Measurements from ENCODE around the gene CACYBP. TPM values are rescaled to one million over a fixed set of nuclear protein-coding genes. Genes with fewer than 3 reads are reported as not detected.
A peak's percentile ranks its signal among the peaks of the same experiment; 100 is the strongest.
"Not testable (repeated sequence)": the region's sequence is repeated elsewhere in the genome, so short reads cannot be mapped to it uniquely, and the experiment has no call there.

CACYBP gene
- total RNA-seq, 6 experiments from 2014 or later = 89.9 to 164 (median 142) TPM

DNA sequence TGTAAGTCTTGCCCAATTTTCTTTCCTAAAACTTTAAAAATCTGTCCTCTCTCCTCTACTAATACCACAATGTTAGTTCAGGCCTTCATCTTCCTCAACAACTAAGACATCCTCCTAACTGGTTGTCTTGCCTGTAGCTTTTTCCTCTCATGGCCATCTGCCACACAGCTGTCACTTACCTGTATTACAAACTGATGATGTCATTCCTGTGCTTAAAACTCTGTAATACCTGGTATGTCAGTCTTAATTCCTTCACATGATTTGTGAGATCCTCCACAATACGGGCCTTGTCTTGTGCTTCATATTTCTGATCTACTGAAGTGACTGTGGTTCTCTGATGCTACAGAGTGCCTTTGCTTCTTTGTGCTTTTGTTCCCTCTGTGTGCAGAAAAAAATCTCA lies 13.7 kb downstream of the CACYBP start:
- peaks cover 28% of the 10 kb centered on the region for H3K4me1 Mint-ChIP-seq (ENCODE audit: low read depth)
- no peak overlapping the region for H3K4me3 Mint-ChIP-seq
- H3K9me3 Mint-ChIP-seq = no peaks in the 10 kb centered on the region
- H3K36me3 Mint-ChIP-seq (ENCODE audit: low read depth) = peaks cover 49% of the 10 kb centered on the region
- peak overlapping the region; percentile 9 for H3K27ac Mint-ChIP-seq
- no peaks in the 10 kb centered on the region for H3K27me3 Mint-ChIP-seq (ENCODE audit: insufficient read depth)
- TF ChIP-seq, protein P1, sequence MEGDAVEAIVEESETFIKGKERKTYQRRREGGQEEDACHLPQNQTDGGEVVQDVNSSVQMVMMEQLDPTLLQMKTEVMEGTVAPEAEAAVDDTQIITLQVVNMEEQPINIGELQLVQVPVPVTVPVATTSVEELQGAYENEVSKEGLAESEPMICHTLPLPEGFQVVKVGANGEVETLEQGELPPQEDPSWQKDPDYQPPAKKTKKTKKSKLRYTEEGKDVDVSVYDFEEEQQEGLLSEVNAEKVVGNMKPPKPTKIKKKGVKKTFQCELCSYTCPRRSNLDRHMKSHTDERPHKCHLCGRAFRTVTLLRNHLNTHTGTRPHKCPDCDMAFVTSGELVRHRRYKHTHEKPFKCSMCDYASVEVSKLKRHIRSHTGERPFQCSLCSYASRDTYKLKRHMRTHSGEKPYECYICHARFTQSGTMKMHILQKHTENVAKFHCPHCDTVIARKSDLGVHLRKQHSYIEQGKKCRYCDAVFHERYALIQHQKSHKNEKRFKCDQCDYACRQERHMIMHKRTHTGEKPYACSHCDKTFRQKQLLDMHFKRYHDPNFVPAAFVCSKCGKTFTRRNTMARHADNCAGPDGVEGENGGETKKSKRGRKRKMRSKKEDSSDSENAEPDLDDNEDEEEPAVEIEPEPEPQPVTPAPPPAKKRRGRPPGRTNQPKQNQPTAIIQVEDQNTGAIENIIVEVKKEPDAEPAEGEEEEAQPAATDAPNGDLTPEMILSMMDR (IDR thresholded peaks at IDR 0.05) = no peak
- DNase-seq = no peak

DNA sequence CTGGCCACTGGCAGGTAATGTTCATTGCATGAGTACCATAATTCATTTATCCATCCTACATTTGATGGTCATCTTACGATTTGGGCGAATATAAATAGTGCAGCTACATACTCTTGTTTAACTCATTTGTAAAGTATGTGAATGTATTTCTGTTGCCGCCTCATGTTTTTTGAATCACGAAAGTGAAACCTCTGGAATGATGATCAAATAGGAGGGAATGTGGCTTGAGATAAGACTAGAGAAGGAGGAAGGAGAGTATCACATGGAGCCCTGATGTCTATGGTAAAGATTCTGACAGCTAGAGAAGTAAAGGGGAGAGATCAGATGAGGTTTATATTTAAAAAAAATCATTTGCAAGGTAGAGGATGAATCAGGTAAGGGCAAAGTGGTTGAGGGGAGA lies 15.5 kb downstream of the CACYBP start:
- peak; percentile 87 for DNase-seq
- no peaks in the 10 kb centered on the region for H3K9me3 Mint-ChIP-seq
- H3K4me1 Mint-ChIP-seq (ENCODE audit: low read depth) = peaks cover 28% of the 10 kb centered on the region
- peaks cover 44% of the 10 kb centered on the region for H3K36me3 Mint-ChIP-seq (ENCODE audit: low read depth)
- peak overlapping the region; percentile 86 for H3K27ac Mint-ChIP-seq
- peak overlapping the region; percentile 71 for H3K4me3 Mint-ChIP-seq
- TF ChIP-seq, protein P1 (IDR thresholded peaks at IDR 0.05) = no peak
- no peaks in the 10 kb centered on the region for H3K27me3 Mint-ChIP-seq (ENCODE audit: insufficient read depth)

GRCh38 chr1:175019524-175019923 lies 19.8 kb downstream of the CACYBP start:
- Mint-ChIP-seq H3K4me1 (ENCODE audit: low read depth) (peaks cover 51% of the 10 kb centered on the region), H3K4me3 (no peak overlapping the region), H3K9me3 (peaks cover 5% of the 10 kb centered on the region), H3K27ac (no peak overlapping the region), H3K27me3 (ENCODE audit: insufficient read depth) (no peaks in the 10 kb centered on the region; the same call in 1 of the 2 replicates), H3K36me3 (ENCODE audit: low read depth) (peaks cover 27% of the 10 kb centered on the region)
- TF ChIP-seq, protein P1 (IDR thresholded peaks at IDR 0.05) = no peak
- DNase-seq = no peak

DNA sequence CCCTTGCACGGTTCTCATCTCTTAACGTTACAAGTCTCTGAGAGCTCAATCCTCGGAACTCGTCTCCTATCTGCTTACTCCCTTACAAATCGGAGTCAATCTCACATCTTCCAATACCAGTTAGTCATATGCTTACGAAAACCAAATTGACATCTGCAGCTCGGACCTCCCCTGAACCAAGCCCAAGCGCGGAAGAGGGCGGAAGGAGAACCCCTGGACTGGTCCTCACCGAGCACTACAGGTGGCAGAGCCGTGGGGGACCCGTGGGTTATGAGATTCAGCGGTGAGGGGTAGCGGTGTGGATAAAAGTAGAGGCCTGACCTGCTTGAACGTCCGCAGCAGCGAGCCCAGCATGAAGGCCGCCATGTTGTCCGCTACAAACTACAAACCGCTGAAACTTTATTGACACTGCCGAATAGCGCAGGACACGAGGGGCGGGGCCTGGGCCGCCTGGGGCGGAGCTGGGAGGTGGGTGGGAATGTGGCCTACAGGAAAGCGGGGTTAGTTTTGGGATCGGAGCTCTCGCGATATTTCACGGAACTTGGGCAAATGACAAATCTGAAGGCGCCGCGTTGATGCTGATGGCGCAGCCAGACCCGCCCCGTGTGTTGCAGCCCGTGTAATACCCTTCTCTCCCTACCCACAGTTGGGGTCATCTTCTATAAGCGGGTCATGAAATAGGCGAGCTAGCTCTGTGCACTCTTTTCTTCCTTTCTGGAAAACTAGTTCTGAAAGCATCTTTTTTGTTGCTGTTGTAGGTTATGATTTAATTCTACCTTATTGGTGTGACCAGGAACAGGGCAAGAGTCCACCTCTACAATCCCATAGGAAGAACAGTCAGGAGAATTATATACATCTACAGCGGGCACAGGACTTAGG lies 23.5 kb downstream of the CACYBP start, which contains the start of gene MRPS14:
TSS of gene MRPS14 (minus strand) at position 383 of the 879 bp plus-strand sequence. CDS start at position 366, 17 bp downstream.
- Mint-ChIP-seq H3K36me3 (ENCODE audit: low read depth) (peaks cover 15% of the 10 kb centered on the region; the same call in 1 of the 2 replicates), H3K27ac (peak within 1 kb of the TSS; percentile 82), H3K4me3 (peak within 1 kb of the TSS; percentile 95), H3K4me1 (ENCODE audit: low read depth) (peaks cover 27% of the 10 kb centered on the region), H3K9me3 (peaks cover 8% of the 10 kb centered on the region), H3K27me3 (ENCODE audit: insufficient read depth) (no peaks in the 10 kb centered on the region; the same call in 1 of the 2 replicates)
- TF ChIP-seq, protein P1 (IDR thresholded peaks at IDR 0.05) = no peak
- DNase-seq = peak; percentile 98

DNA sequence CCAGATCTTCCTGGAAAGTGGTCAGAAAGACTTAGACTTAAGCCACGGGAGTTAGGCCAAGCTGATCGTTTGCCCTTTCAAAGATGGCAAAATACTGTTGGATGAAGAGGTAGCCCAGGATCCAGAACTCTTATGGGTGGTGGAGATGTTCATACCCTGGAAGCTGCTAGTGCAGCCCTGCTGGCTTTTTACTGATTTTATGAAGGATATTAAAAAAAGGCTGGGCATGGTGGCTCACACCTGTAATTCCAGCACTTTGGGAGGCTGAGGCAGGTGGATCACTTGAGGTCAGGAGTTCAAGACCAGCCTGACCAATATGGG lies 24.1 kb downstream of the CACYBP start:
- H3K27ac Mint-ChIP-seq = peak overlapping the region; percentile 82
- not testable (repeated sequence) for H3K9me3 Mint-ChIP-seq; H3K27me3 Mint-ChIP-seq (ENCODE audit: insufficient read depth); DNase-seq
- H3K36me3 Mint-ChIP-seq (ENCODE audit: low read depth) = peaks cover 15% of the 10 kb centered on the region; the same call in 1 of the 2 replicates
- peaks cover 27% of the 10 kb centered on the region for H3K4me1 Mint-ChIP-seq (ENCODE audit: low read depth)
- peak overlapping the region; percentile 95 for H3K4me3 Mint-ChIP-seq

DNA sequence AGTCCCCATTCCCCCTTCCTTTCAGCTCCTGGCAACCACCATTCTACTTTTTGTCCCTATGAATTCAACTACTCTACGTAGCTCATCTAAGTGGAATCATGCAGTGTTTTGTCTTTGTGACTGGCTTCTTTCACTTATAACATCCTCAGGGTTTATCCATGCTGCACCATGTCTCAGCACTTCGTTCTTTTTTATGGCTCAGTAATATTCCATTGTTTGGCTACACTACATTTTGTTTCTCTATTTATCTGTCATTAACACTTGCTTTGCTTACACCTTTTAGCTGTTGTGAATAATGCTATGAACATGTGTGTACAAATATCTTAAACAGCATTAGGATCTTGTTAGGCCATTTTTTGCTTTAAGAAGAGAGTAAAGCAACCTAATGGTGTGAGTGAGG lies 25.0 kb downstream of the CACYBP start:
- no peak for DNase-seq
- Mint-ChIP-seq H3K9me3 (peaks cover 8% of the 10 kb centered on the region), H3K27ac (no peak overlapping the region), H3K27me3 (ENCODE audit: insufficient read depth) (no peaks in the 10 kb centered on the region; the same call in 1 of the 2 replicates), H3K4me1 (ENCODE audit: low read depth) (peaks cover 33% of the 10 kb centered on the region), H3K4me3 (no peak overlapping the region), H3K36me3 (ENCODE audit: low read depth) (peaks cover 15% of the 10 kb centered on the region; the same call in 1 of the 2 replicates)
- TF ChIP-seq, protein P1 (IDR thresholded peaks at IDR 0.05) = no peak

Data from HFFc6 (cell line).